ENCODE measurements around the gene RALGPS1.

The RALGPS1 gene

GRCh38 chr9:126957687-126958053 lies 43.1 kb downstream of the RALGPS1 start:
- no peak for DNase-seq

DNA sequence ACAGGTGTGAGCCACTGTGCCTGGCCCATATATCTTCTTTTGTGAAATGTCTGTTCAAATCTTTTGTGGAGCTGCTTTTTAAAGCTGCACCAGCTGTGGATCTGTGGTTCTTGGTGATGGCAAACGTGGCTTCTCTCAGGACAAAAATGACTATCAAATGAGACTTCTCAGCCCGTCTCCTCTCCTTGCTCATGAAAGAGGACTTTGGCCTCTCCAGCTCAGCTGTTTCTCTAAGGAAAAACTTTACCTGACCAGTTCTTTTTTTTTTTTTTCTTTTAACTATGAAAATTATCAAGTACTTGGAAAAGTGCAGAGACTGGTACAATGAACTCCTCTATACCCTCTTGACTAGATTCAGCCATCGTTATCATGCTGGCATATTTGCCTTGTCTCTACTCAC lies 44.8 kb downstream of the RALGPS1 start:
- no peak for DNase-seq

DNA sequence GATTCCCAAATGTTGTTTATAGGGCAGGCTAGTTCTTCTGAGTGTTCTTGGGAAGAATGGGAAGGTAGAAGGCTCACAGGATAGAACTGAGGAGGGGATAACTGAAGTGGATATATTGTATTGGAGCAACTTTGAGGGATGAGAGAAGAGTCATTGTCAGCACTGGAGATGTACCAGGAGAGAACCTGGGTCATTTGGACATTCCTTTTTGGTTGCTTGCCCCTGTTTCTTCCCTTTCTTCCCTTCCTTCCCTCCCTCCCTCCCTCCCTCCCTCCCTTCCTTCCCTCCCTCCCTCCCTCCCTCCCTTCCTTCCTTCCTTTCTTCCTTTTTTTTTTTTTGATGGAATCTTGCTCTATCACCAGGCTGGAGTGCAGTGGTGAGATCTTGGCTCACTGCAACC lies 45.3 kb downstream of the RALGPS1 start:
- no peak for DNase-seq

GRCh38 chr9:126962336-126962735 lies 47.8 kb downstream of the RALGPS1 start:
- DNase-seq: no peak

DNA sequence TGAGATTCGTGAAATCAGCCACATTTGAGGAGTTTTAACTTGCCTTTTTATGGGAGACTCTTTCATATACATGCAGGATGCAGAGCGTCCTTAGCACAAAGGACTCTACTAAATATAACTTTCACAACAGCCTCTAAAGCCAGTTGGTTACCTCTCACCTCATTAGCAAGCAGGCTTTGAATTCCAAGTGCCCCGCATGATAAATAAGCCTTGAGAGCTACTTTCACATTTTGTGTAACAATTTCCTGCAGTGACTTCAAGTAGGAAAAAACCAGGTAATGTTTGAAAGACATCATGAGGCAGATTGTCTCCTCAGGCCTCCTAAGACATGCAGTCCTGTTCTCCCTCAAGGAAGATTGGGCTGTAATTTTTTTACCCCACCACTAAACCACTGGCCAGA lies 50.5 kb downstream of the RALGPS1 start:
- no peak for DNase-seq

- peak; percentile 47 to 48 for DNase-seq
These were observed 51.2 kb downstream of the RALGPS1 start for GRCh38 chr9:126965541-126966428.

DNA sequence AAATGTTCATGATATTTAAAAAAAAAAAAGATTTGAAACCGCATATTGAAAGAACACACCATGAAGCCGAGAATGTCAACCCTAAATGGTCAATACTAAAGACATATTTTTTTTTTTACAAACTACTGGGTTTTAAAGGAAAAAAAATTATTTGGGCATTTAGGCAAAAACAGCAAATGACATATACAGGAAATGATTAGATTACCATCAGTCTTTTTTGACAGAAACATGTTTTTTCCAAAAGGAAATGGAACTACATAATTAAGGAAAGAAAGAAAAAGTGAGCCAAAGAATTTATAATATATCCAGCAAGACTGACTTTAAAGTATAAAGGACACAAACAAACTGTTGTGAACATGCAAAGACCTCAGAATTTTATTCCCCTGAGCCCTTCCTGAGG lies 56.7 kb downstream of the RALGPS1 start:
- DNase-seq: no peak

DNA sequence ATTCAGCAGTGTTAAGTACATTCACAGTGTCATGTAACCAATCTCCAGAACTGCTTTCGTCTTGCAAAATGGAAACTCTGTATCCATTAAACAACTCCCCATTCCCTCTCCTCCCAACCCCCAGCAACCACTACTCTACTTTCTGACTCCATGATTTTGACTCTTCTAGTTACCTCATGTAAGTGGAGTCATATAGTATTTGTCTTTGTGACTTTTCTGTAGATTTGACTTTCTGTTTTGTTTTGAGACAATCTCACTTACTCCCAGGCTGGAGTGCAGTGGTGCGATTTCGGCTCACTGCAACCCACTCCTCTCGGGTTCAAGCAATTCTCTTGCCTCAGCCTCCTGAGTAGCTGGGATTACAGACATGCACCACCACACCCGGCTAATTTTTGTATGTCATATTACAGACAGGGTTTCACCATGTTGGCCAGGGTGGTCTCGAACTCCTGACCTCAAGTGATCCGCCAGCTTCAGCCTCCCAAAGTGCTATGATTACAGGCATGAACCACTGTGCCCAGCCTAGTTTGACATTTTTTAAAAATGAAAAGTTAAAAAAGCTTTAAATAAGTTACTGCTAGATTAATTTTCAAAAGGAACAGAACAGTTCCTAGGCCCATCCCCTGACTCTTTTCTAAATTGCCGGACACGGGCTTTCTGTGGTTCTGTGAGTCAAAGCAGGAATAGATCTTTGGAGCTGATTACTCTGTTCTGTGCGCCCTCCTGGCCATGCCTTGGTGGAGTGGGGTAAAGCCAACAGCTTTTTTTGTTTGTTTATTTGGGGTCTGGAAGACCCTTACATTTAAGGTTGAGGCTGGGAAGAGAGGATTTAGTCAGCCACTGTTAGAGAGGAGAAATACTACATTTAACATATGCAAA lies 59.3 kb downstream of the RALGPS1 start:
- DNase-seq: no peak

- DNase-seq: no peak
These were observed 60.0 kb downstream of the RALGPS1 start for GRCh38 chr9:126974594-126974993.

DNA sequence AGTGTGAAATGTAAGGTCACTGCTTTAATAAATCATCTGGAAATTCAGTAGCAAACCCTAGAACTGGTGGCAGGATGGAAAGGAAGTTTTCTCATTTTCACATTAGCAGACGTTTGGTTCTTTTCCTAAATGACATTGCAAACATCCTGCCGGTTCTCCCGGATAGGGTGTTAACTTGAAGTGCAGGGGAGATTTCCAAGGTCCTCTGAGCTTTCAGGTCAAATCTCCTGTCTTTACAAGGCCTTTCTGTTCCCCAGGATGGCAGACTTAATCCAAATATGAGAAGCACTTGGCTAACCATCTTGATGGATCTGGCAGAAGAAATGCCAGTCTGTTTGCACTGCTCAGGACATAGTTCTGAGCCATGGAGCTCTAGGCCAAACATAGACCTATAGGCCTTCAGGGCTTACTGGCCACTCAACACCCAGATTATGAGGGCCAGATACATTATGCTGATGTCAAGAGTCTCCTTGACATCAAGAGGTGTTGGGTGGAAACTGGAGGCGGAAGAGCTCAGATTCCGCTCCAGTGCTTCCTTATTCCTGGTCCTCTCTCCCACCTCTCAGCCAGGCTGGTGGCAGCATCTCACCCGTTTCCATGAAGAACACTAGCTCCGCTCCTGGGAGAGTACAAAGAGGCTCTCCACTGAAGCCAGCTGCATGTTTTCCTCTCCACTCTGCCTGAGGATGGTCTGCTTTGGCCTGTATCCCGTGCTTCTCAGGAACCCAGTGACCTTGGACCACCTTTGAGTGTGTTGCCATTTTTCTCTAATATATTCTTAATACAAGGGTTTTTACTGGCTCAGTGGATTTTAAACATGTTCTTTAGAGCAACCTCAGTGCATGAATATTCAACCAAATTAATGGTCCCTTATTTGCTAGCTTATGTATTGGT lies 61.0 kb downstream of the RALGPS1 start:
- DNase-seq: no peak

DNA sequence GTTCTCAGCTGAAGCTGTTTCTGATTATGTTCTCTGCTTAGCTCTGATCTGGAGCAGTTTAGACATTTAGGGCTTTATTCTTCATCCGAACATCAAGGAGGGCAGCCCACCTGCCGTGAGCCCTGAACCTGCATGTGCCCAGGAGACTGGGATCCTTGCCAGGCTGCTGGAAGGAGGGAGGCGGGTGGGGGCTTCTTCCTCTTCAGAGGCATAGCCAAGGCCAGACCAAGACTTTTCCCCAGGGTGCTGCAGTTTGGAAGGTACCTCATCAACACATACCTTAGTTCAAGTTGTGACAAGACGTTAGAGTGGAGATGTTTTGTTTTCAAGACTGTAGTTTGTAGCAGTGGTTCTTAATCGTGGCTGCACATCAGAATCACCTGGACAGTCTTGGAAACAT lies 64.9 kb downstream of the RALGPS1 start:
- DNase-seq: no peak

DNA sequence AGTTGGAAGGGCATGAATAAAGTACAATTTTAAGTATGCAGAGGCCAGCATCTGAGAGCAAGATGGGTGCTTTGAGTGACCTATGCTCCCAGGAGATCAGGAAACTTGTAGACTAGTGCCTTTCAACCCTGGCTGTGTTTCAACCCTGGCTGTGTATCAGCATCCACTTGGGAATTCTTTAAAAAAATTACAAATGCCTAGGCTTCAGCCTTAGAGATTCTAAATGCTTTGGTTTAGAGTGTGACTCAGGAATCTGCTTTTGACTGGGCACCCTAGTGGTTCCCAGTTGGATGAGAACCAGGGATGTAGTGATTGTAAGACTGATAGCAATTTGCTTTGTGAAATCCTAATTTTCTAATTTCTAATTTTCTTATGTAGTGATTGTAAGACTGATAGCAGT lies 65.6 kb downstream of the RALGPS1 start:
- no peak for DNase-seq

GRCh38 chr9:126981218-126981617 lies 66.6 kb downstream of the RALGPS1 start:
- DNase-seq: no peak

DNA sequence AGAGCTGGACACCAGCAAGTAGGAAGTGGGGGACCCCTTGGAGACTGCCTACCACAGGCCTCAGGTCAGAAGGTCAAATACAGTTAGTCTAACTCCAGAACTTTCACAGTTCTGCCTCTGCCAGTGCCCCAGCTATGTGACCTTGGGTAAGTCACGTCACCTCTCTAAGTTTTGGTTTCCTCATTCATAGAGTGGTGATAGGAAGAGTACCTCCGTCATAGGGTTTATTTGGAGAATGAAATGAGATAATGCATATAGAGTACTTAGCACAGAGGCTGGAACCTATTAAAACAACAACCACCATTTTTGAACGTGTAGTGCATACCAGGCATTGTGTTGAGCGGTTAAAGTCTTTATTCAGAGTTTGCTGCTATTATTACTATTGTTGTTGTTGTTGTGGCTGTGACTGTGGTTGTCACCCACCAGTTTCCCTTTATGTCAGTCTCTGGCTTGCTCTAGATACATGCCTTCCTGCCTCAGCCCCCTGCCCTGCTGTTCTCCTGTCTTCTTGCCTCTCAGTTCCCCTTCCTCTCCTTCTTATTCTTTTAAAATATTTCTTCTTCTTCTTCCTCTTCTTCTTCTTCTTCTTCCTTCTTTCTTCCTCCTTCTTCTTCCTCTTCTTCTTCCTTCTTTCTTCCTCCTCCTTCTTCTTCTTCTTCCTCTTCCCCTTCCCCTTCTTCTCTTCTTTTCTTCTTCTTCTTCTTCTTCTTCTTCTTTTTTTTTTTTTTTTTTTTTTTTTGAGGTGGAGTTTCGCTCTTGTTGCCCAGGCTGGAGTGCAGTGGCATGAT lies 67.8 kb downstream of the RALGPS1 start:
- DNase-seq: no peak

- no peak for DNase-seq
These were observed 69.2 kb downstream of the RALGPS1 start for GRCh38 chr9:126983767-126984166.

DNA sequence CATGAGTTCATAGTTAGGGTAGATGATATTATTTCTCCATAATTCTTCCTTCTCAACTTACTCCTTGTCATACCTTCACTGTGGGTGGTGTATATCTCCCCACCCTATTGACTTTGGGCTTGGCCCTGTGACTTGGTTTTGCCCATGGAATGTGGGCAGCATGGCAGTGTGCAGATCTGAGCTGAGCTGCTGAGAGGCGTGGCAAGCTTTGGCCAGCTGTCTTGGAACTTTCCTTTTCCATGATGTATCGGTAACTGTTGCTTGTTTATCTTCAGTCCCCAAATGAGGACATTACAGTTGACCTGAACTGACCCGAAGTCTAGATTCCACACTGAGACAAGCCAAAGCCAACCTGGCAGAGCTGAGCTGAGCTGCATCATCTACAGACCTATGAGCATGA lies 70.4 kb downstream of the RALGPS1 start:
- no peak for DNase-seq

DNA sequence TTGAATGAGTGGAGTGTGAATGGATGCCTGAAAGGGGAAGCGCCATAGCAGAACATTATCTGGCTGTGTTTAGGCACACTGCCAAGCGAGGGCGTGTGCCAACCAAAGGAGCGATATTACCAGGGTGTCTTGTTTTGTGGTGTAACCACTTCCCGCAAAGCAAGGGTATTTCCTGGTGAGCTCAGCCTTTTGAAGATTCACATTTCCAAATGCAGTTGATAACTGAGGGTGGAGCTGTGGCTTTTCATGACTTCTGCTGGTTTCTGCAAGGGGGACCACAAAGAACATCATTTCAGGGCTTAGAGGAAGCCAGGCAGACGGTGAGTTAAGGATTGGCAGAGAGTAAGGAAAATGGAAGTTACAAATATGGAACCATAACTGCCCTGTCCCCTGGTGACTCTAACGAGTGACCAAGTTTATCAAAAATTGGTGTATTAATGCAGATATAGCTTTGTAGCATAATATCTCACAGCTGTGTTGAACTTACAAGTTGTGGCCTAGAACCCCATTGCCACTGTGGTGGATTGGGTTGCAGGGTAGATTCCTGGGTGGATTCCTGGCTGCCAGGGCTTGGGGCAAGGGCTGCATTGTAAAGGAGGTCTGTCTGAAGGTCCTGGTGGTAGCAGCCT lies 71.4 kb downstream of the RALGPS1 start:
- peak; percentile 74 to 82 for DNase-seq

- peak in 1 of 2 experiments; percentile 7 for DNase-seq
These were observed 71.9 kb downstream of the RALGPS1 start for GRCh38 chr9:126986506-126986951.

- no peak for DNase-seq
These were observed 74.3 kb downstream of the RALGPS1 start for GRCh38 chr9:126988857-126989256.

GRCh38 chr9:126989847-126990842 lies 75.6 kb downstream of the RALGPS1 start:
- no peak for DNase-seq

Measured in activated CD4-positive, alpha-beta T cell treated with anti-CD3 and anti-CD28 coated beads, Interleukin-2, amount 50 U/mL, for 48 hours (primary cell).